HG03060 (cell line): ENCODE data around the gene MED25.

Source experiments
- ATAC-seq: cut with Tn5 transposase; IDR thresholded peaks from one replicate; pipeline ENCODE4 v1.9.1; 2021; ENCODE audit warnings: low read depth, moderate number of reproducible peaks; ENCODE audit not compliant: unreplicated experiment

The MED25 gene

DNA sequence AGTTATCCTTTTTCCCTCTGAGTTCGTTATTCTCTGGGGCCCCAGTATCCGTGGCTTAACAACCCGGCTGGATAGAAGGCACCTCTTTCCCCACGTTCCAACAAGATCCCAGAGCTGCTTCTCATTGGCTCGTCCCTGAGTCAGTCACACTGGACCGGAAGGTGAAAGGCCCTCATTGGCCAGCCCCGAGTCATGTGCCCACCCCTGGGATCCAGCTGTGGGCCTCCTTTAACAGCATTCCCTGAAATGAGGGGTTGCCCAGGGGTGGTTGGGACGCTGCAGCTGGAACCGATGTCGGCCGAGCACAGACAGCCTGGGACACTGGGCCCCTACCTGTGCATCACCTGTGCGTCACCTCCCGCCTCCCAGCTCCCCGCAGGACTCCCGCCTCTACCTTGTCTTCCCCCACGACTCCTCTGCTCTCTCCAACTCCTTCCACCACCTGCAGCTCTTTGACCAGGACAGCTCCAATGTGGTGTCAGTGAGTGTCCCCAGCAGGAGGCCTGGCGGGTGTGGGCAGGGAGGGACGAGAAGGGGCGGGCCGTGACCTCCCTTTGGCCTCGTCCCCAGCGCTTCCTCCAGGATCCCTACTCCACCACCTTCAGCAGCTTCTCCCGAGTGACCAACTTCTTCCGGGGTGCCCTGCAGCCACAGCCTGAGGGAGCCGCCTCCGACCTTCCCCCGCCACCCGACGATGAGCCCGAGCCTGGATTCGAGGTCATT is 63.7 kb downstream of the MED25 start:
- no peak for ATAC-seq

- ATAC-seq, result no peak
Observed at GRCh38 chr19:49882643-49883042, 64.6 kb downstream of the MED25 start.

- no peak for ATAC-seq
Observed at GRCh38 chr19:49883094-49883493, 65.0 kb downstream of the MED25 start.

GRCh38 chr19:49884109-49884508 is 66.0 kb downstream of the MED25 start:
- no peak for ATAC-seq

DNA sequence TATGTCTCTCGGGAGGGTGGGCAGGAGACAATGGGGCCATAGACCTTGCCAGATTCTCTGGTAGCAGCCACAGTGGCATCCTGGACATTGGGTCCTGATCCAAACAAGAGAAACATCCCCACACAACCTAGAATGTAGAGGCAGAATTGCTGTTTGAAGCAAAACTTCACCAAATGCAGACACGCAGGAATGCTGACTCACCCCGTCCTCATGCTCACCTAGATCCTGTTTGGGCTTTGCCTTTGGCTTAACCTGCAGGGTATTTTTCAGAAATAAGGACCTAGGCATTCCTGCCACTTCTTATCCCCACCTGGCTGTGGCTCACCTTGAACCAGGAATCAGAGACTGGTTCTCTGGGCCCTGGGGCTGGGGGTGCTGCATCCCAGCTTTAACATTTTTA is 66.7 kb downstream of the MED25 start:
- no peak for ATAC-seq
